ENCODE results near the gene UBE2D3. TPM values are rescaled to one million over a fixed set of nuclear protein-coding genes. Genes with fewer than 3 reads are reported as not detected.
A peak's percentile ranks its signal among the peaks of the same experiment; 100 is the strongest.

UBE2D3 gene
- total and polyA plus RNA-seq, 2 donors (not counting 1 experiment from before 2014, with no cell fraction given) = 403 to 427 TPM

DNA sequence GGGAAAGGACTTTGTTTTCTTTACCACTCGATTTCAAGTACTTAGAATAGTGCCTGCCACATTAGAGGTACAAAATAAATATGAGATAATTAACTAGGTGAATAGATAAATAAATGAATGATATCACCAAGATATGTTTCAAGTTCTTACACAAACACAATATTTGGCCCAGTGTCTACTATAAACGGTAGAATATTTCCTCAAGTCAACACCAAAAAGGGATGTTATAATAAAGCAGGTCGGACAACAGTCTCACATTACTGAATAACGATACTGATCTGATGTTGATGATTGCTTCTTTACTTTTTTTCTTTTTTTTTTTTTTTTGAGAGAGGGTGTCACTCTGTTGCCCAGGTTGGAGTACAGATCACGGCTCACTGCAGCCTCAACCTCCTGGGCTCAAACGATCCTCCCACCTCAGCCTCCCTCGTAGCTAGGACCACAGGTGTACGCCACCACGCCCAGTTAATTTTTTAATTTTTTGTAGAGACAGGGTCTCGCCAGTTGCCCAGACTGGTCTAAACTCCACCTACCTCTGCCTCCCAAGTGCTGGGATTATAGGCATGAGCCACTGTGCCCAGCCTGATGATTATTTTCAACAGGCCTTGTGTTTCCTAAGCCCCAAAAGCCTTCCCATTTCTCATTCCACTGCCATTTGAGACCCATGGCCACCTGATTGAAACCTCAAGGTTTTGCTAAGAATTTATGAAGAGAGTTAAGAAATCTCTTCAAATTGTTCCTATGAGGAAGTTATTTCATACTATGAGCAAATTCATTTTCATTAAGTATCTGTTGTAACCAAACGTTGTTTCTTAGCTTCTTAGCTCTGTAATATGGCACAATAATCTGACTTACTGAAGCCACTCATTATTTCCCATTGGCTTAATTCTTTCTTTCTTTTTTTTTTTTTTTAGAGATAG is 68.8 kb downstream of the UBE2D3 start:
- H4K20me1 ChIP-seq (ENCODE audit: control insufficient read depth, extremely low read depth, insufficient read depth, low read length) = no peaks in the 10 kb centered on the region
- H3K27ac ChIP-seq (ENCODE audit: insufficient read depth, low read length) = no peak overlapping the region
- H3K4me2 ChIP-seq (ENCODE audit: extremely low read depth, insufficient read depth, low read length) = no peak overlapping the region
- no peaks in the 10 kb centered on the region for H3K9me3 ChIP-seq (ENCODE audit: control insufficient read depth, insufficient read depth, low read depth, low read length)
- peaks cover 13% of the 10 kb centered on the region for H3K79me2 ChIP-seq (ENCODE audit: control insufficient read depth, insufficient read depth, low read length)
- H3K4me1 ChIP-seq (ENCODE audit: control insufficient read depth, extremely low read depth, insufficient read depth, low read length) = no peaks in the 10 kb centered on the region
- no peaks in the 10 kb centered on the region for H3K27me3 ChIP-seq (ENCODE audit: control insufficient read depth, insufficient read depth, low read length)
- H2AFZ ChIP-seq (ENCODE audit: low read length) = no peak overlapping the region
- H3K4me3 ChIP-seq (replicated peaks in 1 of 4; ENCODE audit: control extremely low read depth in 1 of 4, insufficient read depth in 1 of 4, low read depth in 3 of 4, low read length in 4 of 4) = no peak overlapping the region
- no peak for TF ChIP-seq EZH2 (IDR thresholded peaks at IDR 0.05; ENCODE audit: low read length, missing control alignments)
- TF ChIP-seq, protein P1, sequence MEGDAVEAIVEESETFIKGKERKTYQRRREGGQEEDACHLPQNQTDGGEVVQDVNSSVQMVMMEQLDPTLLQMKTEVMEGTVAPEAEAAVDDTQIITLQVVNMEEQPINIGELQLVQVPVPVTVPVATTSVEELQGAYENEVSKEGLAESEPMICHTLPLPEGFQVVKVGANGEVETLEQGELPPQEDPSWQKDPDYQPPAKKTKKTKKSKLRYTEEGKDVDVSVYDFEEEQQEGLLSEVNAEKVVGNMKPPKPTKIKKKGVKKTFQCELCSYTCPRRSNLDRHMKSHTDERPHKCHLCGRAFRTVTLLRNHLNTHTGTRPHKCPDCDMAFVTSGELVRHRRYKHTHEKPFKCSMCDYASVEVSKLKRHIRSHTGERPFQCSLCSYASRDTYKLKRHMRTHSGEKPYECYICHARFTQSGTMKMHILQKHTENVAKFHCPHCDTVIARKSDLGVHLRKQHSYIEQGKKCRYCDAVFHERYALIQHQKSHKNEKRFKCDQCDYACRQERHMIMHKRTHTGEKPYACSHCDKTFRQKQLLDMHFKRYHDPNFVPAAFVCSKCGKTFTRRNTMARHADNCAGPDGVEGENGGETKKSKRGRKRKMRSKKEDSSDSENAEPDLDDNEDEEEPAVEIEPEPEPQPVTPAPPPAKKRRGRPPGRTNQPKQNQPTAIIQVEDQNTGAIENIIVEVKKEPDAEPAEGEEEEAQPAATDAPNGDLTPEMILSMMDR (conservative IDR thresholded peaks at IDR 0.05 in 1 of 2, IDR thresholded peaks at IDR 0.05 in 1 of 2; ENCODE audit: low read depth in 1 of 2, low read length in 2 of 2) = no peak
- no peak for DNase-seq (ENCODE audit: low read depth in 2 of 2)
- H3K36me3 ChIP-seq (ENCODE audit: control insufficient read depth, insufficient read depth, low read length) = no peaks in the 10 kb centered on the region
- no peak overlapping the region for H3K9ac ChIP-seq (ENCODE audit: insufficient read depth, low read length)

DNA sequence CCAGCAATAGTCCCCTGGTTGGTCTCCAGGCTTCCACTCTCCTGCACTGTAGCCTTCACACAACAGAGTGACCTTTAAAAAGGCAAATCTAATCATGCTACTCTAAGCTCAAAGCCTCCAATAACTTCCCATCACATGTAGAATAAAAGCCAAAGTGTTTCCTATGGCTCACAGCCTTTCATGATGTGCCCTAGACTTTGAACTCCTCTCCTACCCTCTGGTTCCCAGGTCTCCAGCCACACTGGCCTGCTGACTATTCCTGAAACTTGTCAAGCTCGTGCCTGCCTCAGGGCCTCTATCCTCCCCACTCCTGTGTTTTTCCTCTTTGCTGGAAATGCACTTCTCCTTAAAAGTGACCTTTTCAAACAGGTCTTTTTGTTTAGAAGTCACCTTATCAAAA is 69.7 kb downstream of the UBE2D3 start:
- H3K4me1 ChIP-seq (ENCODE audit: control insufficient read depth, extremely low read depth, insufficient read depth, low read length) = no peaks in the 10 kb centered on the region
- H3K36me3 ChIP-seq (ENCODE audit: control insufficient read depth, insufficient read depth, low read length) = no peaks in the 10 kb centered on the region
- no peak for DNase-seq (ENCODE audit: low read depth in 2 of 2)
- no peak overlapping the region for H3K4me3 ChIP-seq (replicated peaks in 1 of 4; ENCODE audit: control extremely low read depth in 1 of 4, insufficient read depth in 1 of 4, low read depth in 3 of 4, low read length in 4 of 4)
- no peak overlapping the region for H2AFZ ChIP-seq (ENCODE audit: low read length)
- no peaks in the 10 kb centered on the region for H3K27me3 ChIP-seq (ENCODE audit: control insufficient read depth, insufficient read depth, low read length)
- H3K9ac ChIP-seq (ENCODE audit: insufficient read depth, low read length) = no peak overlapping the region
- TF ChIP-seq EZH2 (IDR thresholded peaks at IDR 0.05; ENCODE audit: low read length, missing control alignments) = no peak
- TF ChIP-seq, protein P1 (conservative IDR thresholded peaks at IDR 0.05 in 1 of 2, IDR thresholded peaks at IDR 0.05 in 1 of 2; ENCODE audit: low read depth in 1 of 2, low read length in 2 of 2) = no peak
- no peak overlapping the region for H3K4me2 ChIP-seq (ENCODE audit: extremely low read depth, insufficient read depth, low read length)
- peaks cover 13% of the 10 kb centered on the region for H3K79me2 ChIP-seq (ENCODE audit: control insufficient read depth, insufficient read depth, low read length)
- H3K27ac ChIP-seq (ENCODE audit: insufficient read depth, low read length) = no peak overlapping the region
- no peaks in the 10 kb centered on the region for H4K20me1 ChIP-seq (ENCODE audit: control insufficient read depth, extremely low read depth, insufficient read depth, low read length)
- no peaks in the 10 kb centered on the region for H3K9me3 ChIP-seq (ENCODE audit: control insufficient read depth, insufficient read depth, low read depth, low read length)

DNA sequence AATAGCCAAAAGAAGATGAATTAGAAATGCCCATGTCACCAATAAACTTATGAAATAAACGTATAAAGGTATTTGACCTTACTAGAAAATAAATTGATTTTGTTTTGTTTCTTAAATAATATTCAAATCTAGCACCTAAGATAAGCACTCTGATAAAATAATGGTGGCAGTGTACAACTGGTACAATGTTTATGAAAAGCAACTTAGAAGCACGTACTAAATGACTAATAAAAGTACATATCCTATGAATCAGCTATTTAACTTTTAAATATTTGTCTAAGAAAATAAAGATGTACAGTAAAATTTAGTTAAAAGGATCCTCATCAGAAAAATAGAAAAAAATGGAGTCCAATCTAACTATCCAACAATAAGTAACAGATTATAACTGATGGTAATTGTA is 73.3 kb downstream of the UBE2D3 start:
- DNase-seq (ENCODE audit: low read depth in 2 of 2) = no peak
- no peaks in the 10 kb centered on the region for H3K9me3 ChIP-seq (ENCODE audit: control insufficient read depth, insufficient read depth, low read depth, low read length)
- H3K4me1 ChIP-seq (ENCODE audit: control insufficient read depth, extremely low read depth, insufficient read depth, low read length) = no peaks in the 10 kb centered on the region
- no peak overlapping the region for H3K4me3 ChIP-seq (replicated peaks in 1 of 4; ENCODE audit: control extremely low read depth in 1 of 4, insufficient read depth in 1 of 4, low read depth in 3 of 4, low read length in 4 of 4)
- H3K27me3 ChIP-seq (ENCODE audit: control insufficient read depth, insufficient read depth, low read length) = no peaks in the 10 kb centered on the region
- no peaks in the 10 kb centered on the region for H4K20me1 ChIP-seq (ENCODE audit: control insufficient read depth, extremely low read depth, insufficient read depth, low read length)
- H3K79me2 ChIP-seq (ENCODE audit: control insufficient read depth, insufficient read depth, low read length) = peaks cover 6% of the 10 kb centered on the region
- H3K9ac ChIP-seq (ENCODE audit: insufficient read depth, low read length) = no peak overlapping the region
- H2AFZ ChIP-seq (ENCODE audit: low read length) = no peak overlapping the region
- no peak for TF ChIP-seq EZH2 (IDR thresholded peaks at IDR 0.05; ENCODE audit: low read length, missing control alignments)
- TF ChIP-seq, protein P1 (conservative IDR thresholded peaks at IDR 0.05 in 1 of 2, IDR thresholded peaks at IDR 0.05 in 1 of 2; ENCODE audit: low read depth in 1 of 2, low read length in 2 of 2) = no peak
- peak overlapping the region; percentile 25 for H3K4me2 ChIP-seq (ENCODE audit: extremely low read depth, insufficient read depth, low read length)
- no peak overlapping the region for H3K27ac ChIP-seq (ENCODE audit: insufficient read depth, low read length)
- H3K36me3 ChIP-seq (ENCODE audit: control insufficient read depth, insufficient read depth, low read length) = no peaks in the 10 kb centered on the region
